ENCODE measurements around the gene NAIP.

GRCh38 chr5:71014176-71014575 lies 11.0 kb downstream of the NAIP start:
- no peak for TF ChIP-seq POLR2A (IDR thresholded peaks at IDR 0.05; ENCODE audit: control extremely low read depth in 1 of 2, low read depth in 2 of 2, low read length in 2 of 2)
- no peak for TF ChIP-seq TAF1 (IDR thresholded peaks at IDR 0.05; ENCODE audit: low read depth, low read length)

Data from H1 (cell line).